ENCODE data around the gene ZNF407.

ZNF407 gene

DNA sequence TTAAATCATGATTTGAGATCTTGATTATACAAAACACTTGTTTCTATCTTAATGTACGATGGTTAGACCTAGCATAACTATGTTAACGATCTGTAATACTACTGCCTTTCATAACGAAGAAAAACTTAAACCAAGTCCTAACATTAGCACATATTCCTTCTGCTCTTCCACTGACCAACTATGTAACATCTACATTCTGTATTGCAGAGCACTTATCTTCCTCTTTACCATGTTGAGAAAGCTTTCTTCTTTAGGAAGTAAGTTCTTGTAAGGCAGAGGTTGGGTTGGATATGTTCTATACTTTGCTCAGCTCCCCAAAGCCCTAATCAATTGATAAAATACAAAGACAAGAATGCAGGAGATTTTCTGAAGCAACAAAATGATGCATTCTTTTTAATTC, 7.9 kb upstream of the ZNF407 start:
- no peak for DNase-seq

DNA sequence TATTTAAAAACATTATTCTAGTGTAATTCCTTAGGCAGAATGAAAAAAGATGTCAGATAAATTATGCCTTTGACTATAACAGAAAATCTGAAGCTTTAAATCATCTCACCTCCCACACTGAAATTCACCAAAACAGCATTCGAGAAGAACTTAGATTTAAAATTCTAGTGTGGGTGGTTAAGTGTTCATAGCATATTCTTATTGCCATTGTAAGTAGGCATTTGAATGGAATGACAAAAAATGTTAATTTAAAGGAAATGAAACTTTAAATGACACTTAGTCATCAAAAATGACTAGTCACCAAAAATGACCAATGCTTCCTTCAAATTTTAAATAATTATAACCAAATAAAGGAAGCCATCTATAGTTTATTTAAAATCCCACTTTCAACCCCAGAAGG, 7.0 kb upstream of the ZNF407 start:
- no peak for DNase-seq

DNA sequence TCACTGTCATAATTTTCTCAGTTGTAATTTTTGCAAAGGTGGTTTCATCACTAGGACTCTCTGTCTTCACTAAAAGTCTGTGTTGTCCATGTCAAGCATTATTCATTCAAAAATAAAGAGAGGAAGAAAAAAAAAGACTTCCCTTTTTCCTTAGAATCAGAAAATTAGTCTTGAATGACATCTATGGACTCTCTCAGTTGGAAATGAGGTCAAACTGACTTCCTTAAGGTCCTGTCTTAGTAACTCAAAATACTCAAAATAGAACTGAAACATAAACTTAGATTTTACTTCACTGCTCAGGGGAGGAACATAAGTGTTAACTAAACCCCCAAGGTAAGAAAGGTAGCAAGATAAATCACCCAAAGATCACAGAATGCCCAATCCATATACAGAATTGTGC, 2.2 kb upstream of the ZNF407 start:
- no peak for DNase-seq

DNA sequence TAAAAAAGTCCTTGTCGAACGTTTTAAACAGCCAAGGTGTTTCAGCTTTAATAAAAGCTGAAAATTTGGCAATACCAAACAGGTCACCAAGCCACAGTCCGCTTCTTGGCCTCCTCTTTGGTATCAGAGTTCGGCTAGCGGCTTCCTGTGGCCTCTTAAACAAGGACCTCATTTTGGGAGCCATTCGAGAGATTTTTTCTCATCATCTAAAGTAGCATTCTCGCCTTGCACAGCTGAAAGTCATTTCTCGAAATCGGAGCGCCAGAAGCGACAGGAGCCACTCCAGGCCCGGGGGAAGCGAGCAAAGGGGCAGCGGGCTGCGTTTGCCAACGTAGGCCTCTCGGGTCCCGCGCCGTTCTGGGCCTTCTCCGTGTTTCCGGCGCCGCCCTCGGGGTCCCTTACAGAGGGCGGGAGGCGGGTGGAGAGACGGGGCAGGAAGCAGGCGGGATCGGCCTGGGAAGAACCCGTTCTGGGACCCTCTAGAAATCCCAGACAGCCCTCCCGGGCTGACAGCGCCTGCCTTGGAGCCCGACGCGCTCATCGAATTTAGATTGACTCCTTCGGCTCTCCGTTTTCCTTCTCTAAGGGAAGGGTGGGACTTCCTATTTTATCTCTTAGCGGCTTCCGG, 522 bp upstream of the ZNF407 start:
- peak; percentile 82 to 83 for DNase-seq

DNA sequence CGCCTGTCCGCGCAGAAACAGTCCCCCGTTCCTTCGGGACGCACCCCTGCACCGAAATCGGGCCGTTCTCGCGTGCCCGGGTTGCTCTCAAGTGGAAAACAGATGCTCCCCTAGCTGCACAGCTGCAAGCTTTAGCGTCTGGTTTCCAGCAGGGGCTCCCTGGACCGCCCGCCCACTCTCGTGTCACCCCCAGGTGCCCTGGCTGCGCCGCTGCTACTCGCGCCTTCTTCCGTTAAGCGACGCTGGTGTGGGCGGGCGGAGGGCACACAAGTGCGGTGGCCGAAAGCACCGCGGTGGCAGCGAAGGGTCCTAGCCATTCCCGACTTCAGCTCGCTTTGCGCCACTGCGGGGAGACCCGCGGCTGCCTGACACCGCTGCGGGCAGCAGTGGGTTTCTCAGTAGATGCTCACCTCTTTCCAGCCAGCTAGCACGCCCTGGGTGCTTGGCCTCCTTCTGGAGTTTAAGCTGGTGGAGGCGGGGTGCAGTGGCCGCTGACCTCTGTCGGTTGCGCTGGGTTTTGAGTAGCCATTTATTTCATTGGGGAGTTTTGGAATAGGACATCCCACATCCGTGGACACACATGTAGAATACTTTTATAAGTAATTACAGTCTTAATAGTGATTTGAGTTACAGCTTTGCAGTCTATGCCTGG, 806 bp downstream of the ZNF407 start:
- peak; percentile 77 to 83 for DNase-seq

DNA sequence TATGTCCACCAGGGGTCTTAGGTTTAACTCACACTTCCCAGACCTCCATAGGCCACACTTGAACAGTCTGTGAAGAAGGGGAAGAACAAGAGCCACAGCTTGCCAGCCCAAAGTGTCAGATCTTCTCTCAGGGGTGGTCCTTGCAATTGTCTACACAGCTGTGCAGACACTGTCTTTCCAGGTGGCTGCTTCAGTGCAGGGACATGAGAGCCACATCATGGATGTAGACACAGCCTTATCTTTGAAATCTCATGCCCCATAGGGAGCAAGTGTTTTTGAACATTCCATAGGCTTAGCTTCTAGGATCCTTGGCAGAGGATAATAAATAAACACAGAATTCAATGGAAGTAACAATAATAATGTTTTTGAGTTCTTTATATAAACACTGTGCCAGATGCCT, 6.7 kb downstream of the ZNF407 start:
- no peak for DNase-seq

DNA sequence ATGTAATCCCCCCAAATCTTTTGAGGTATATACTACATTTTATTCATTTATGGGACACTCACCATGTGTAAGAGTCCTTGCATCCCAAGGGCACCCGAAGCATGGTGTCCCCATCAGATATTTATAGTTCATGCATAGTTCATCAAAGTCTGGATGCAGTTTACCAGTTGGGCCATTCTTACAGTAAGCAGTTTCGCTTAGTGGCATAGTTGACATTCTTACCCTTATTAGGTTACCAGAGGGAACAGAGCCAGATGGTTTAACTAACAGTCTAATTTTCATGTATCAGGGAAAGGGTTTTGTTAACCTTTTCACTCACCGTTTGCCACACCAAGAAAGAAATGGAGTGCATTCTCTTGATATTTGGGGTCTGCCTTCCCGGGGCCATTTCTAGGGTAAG, 7.1 kb downstream of the ZNF407 start:
- no peak for DNase-seq

DNA sequence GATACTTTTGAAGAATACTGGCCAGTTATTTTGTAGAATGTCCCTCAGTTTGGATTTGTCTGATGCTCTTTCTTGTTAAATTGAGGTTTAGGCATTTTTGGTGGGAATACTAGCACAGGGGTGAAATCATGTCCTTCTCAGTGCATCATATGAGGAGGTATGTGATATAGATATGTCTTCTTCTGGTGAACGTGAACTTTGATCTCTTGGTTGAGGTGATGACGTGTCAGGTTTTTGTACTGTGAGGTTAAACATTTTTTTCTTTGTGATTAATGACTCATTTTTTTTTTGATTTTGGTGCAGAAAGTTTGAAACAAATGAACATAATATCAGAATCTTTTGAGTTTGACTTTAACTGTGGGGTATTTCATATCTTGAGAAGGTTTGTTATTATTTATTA, 11.0 kb downstream of the ZNF407 start:
- no peak for DNase-seq

DNA sequence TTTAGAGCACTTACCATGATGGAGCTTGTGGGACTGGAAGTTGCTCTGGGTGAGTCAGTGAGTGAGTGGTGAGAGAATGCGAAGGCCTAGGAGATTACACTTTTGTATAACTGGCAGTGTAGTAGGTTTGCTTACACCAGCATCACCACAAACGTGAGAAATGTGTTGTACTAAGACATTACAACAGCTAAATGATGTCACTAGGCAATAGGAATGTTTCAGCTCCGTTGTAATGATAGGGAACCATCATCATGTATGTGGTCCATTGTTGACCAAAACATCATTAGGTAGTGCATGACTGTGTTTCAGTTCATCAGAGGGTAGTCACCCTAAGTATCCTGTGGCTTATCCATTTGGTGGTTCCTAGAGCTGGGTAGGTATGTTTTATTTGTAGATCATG, 11.9 kb downstream of the ZNF407 start:
- DNase-seq: no peak

DNA sequence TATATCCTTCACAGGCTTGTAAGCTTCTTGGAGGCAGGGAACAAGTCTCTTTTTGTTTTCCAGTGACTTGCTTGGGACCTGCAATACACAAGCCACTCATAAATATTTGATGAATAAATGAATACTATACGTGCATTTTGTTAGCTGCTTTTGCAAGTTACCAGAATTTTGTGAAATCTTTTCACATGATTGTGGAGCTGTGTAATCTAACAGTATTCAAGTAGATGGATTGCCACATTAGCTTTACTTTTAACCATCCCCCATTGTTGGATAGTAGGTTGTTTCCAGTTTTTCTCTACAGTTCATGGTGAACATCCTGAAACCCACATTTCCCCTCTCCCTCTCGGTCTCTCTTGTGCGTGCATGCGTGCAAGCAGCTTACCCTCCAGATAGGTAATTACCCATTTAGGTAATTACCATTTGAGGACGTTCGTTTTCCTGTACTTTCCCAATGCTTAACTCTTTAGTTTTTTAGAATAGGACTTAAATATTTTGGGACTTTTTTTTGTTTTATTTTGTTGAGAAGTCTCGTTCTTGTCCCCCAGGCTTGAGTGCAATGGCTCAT, 12.5 kb downstream of the ZNF407 start:
- DNase-seq: no peak

DNA sequence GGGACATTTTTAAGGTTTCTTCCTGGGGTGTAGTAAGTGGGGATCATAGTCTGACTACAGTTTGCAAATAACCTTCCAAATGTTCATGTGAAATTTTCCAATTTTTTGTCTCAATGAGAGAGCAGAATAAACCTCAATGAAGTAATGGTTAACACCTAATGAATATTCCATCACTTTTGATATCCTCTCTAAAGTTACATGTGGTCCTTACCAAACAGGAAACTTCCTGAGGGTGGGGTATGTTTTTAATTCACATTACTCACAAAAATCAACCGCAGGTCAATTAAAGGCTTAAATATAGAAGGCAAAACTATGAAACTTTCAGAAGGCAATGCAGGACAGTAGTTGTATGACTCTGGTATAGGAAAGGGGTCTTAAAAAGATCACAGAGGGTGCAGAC, 13.2 kb downstream of the ZNF407 start:
- DNase-seq: no peak

DNA sequence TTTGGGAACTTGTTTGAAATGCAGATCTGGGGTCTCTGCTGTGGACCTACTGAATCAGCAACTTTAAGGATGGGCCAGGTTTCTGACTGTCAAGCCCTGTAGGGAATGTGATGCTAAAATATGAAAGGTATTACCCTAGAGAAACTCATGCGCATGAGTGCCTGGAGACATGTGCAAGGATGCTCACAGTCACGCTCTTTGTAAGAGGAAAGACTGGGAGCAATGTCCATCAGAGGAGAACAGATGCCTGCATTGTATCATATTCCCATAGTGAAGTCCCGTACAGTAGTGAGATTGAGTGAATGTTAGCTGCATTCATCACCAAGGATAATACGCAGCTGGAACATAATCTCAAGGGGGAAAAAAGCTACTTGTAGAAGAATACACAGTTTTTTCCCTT, 14.1 kb downstream of the ZNF407 start:
- DNase-seq: no peak

DNA sequence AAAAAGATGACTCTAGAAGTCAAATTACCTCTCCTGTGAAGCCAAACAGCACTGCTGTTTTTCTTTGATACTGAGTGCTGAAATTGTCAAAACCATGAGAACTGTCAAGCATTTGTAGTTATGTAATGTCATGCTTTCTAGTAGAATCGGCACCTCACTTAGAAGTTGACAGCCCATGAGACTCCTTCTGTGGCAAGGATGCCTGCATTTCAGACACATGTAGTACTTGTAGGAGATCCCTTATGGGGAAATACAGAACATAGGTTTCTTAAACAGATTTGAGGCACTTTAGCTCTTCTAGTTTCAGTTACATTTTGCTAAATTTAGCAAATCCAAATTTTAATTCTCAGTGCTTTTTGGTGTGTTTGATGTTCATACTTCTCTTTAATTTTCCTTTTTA, 15.7 kb downstream of the ZNF407 start:
- DNase-seq: no peak

DNA sequence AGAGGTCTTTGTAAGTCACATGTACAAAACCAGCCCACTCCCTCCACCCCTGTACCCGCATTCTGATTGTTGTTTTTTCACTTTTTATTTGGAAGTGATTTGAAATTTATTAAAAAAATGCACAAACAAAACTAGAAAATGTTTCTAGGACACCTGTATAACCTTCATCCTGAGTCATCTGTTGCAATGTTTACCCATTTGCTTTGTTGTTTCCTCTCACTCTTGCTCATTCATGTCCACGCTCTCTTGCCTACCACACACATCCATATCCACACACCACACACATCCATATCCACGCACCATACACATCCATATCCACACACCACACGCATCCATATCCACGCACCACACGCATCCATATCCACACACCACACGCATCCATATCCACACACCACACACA, 18.8 kb downstream of the ZNF407 start:
- no peak for DNase-seq

DNA sequence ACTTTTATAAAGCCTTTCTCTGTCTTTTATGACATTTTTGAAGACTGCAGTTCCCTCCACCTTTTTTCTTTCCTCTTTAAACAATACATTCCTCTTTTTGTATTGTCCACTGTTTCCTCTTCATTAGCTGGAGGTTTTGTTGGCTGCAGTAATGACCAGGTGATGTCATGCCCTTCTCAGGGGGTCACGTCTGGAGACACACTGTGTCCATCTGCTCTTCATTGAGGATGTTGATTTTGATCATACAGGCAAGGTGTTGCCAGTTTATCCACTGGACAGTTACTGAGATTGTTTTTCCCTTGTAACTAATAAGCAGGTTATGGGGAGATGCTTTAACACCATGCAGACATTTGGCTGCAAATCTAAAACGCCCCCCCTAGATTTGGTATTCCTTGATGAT, 19.8 kb downstream of the ZNF407 start:
- no peak for DNase-seq

DNA sequence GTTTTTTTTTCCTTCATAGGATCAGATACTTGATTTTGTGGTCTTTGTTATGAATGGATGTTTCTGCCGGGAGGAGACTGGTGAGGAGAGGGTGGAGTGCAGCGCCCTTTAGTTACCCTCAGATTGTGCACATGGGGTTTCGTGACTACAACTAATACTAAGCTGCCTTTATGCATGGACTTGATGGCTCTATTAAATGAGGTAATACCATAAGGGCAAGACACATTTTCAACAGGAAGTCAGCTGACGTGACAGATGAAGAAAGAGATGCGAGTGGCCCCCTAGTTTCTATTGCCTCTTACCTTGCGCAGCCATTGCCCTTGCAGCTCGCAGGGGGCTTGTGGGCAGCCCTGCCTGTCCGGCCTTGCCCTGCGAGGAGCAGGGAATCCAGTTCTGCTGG, 24.4 kb downstream of the ZNF407 start:
- DNase-seq: no peak

DNA sequence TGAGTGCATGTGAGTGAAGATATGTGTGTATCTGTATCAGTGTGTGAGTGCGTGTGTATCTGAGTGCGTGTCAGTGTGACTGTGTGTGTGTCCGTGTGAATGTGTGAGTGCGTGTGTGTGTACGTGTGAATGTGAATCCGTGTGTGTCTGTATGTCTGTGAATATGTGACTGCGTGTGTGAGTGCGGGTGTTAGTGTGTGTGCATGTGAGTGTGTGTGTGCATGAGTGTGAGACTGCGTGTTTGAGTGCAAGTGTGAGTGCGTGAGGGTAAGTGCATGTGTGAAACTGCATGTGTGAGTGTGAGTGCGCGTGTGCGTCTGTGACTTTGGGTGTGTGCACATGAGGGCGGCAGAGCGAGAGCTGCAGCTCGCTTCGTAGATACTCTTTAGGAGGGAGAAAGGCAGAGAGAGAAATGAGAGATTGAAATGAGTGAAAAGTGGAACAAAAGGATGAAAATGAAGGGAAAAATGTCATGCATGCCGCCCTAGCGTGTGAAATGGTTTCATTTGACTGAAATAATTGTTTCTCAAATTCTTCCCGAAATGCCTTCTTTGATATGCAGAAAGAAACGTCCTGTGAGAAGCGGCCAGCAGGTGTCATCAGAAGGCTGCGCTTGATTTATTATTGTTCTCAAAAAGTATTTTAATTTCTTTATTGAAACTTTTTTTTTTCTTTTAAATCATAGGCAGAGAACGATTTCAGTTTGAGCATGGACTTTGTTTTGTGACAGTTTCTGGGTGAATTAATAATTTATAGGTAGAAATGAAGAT, 25.6 kb downstream of the ZNF407 start:
- DNase-seq: no peak

DNA sequence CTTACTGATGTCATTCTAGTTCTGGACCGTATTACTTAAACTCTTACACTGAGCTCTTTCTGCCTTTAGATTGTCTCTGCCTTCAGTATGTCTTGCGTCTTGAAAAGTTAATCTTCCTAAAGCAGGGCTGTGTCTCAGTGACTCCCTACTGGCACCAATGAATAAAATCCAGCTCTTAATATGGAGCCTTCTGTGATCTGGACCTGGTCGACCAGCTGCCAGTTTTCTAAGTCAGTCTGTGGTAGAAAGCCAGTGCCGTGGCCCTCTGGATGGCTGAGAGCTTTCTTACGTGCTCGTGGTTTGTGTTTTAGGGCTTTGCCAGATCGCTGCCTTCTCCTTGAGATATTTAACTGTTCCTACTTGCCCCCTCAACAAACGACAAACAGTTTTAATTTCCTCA, 26.8 kb downstream of the ZNF407 start:
- DNase-seq: no peak

DNA sequence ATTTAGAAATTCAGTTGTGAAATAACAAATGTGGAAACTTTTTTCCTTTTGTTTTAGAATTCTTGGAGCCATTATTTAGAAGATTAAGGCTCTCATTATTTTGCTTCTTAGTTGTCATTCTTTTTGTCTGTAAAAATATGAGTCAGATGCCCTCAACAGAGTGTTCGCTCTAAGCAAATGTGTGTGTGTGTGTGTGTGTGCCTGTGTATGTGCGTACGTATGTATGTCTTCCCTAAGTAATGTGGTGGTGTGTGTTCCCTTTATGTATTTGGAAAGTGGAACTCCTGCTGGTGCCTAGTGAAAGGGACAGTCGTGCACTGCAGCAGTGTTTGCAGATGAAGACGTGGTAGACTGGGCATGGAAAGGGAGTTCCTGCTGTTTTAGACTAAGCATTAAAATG, 27.5 kb downstream of the ZNF407 start:
- no peak for DNase-seq

DNA sequence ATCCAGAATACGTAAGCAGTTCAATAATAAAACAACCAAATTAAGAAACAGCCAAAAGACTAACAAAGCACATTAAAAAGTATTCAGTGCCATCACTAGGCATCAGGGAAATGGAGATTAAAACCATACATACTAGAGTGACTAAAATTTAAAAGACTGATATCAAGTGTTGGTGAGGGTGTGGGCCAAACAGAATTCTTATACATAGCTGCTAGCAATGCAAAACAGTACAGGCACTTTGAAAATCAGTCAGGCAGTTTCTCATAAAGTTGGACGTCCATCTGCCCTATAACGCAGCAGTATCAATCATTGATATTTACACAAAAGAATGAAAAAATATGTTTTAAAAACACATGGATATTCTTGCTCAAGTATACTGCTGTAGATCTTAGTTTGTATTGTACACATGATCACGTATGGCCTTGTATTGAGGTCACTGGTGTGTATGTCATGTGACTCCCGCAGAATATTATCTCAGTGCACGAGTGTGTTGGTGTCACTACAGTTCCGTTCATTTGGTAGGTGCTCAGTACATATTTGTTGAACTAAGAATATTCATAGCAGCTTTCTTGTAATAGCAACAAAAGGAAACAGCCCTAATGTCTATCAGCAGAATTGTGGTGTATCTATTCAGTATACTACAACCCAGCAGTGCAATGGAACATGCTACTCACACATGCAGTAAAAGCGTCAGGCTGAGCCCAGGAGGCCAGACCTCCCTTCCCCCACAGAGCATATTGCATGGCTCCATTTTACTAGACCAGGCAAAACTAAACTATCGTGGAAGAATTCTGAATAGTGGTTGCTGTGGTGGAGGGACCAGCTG, 28.6 kb downstream of the ZNF407 start:
- DNase-seq: no peak

DNA sequence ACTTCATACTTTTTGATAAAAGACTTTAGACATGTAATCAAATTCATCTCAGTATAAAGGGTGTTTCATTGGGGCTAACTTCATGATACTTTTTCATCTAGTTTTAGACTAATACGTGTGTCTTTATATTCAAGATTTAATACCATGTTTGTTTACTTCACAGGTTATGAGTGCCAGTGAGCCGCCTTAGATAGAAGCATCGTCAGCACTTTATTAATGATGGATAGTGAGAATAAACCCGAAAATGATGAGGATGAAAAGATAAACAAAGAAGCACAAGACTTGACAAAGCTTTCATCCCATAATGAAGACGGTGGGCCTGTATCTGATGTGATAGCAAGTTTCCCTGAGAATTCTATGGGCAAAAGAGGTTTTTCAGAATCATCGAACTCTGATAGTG, 33.1 kb downstream of the ZNF407 start:
- DNase-seq: no peak

DNA sequence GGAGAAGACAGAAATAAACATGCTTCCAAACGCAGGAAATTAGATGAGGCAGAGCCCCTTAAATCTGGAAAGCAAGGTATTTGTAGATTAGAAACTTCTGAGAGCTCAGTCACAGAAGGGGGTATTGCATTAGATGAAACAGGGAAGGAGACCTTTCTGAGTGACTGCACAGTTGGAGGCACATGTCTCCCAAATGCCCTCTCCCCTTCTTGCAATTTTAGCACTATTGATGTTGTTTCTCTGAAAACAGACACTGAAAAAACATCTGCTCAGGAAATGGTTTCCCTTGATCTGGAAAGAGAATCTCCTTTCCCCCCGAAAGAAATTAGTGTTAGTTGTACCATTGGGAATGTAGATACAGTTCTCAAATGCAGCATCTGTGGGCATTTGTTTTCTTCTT, 33.5 kb downstream of the ZNF407 start:
- DNase-seq: no peak

All from activated T-cell treated with anti-CD3 and anti-CD28 coated beads, Interleukin-2, amount 50 U/mL, for 48 hours (primary cell).